SK-N-SH (cell line): ENCODE data around the gene ALX3.

Experiments used
- FOXM1 ChIP-seq: IDR thresholded peaks from 2 replicates; pipeline ENCODE4 v1.4.0; 2012; ENCODE audit warnings: low read depth, mild to moderate bottlenecking
- GABPA ChIP-seq: IDR thresholded peaks from 2 replicates; pipeline ENCODE4 v1.4.0; 2012; ENCODE audit warnings: low read depth, mild to moderate bottlenecking
- MAX ChIP-seq: IDR thresholded peaks from 2 replicates; pipeline ENCODE4 v1.4.0; 2012; ENCODE audit warnings: low read depth
- MEF2A ChIP-seq: IDR thresholded peaks from 2 replicates; pipeline ENCODE4 v1.4.0; 2012; ENCODE audit warnings: low read depth, borderline replicate concordance
- POLR2AphosphoS5 ChIP-seq: IDR thresholded peaks from 2 replicates; pipeline ENCODE4 v1.6.1; 2012; ENCODE audit warnings: low read depth, low read length
- TCF12 ChIP-seq: IDR thresholded peaks from 2 replicates; pipeline ENCODE4 v1.4.0; 2012
- USF2 ChIP-seq: fragments of 150-350 bp; IDR thresholded peaks from 2 replicates; pipeline ENCODE4 v1.6.1; 2017; ENCODE audit warnings: antibody characterized with exemption, low read length, low read depth, borderline replicate concordance
- TF ChIP-seq, protein P1 (sequence below): fragments of 200-600 bp; sonication (generic); IDR thresholded peaks from 2 replicates; pipeline ENCODE4 v1.6.1; 2017; ENCODE audit warnings: antibody characterized with exemption, mild to moderate bottlenecking, moderate library complexity

DNA sequence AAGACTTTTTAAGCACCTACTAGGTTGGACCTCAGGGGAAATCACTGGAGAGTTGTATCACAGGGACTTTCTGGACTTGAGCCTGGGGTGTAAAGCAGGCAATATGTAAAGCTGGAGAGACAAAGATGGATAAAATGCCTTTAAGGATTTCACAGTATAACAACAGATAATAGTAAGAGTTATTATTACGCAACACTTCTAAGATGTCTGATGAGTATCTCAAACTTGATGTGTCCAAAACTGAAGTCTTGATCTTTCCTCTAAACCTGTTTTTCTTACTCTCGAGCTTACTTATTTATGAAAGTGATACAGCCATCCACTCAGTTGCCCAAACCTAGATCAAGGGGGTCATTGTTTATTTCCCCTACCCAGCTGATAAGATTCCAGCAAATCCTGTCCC is 38.1 kb downstream of the ALX3 start:
- TF ChIP-seq MAX (no peak), USF2 (no peak), POLR2AphosphoS5 (no peak), TCF12 (no peak), MEF2A (no peak), GABPA (no peak), FOXM1 (no peak)
- TF ChIP-seq, protein P1, sequence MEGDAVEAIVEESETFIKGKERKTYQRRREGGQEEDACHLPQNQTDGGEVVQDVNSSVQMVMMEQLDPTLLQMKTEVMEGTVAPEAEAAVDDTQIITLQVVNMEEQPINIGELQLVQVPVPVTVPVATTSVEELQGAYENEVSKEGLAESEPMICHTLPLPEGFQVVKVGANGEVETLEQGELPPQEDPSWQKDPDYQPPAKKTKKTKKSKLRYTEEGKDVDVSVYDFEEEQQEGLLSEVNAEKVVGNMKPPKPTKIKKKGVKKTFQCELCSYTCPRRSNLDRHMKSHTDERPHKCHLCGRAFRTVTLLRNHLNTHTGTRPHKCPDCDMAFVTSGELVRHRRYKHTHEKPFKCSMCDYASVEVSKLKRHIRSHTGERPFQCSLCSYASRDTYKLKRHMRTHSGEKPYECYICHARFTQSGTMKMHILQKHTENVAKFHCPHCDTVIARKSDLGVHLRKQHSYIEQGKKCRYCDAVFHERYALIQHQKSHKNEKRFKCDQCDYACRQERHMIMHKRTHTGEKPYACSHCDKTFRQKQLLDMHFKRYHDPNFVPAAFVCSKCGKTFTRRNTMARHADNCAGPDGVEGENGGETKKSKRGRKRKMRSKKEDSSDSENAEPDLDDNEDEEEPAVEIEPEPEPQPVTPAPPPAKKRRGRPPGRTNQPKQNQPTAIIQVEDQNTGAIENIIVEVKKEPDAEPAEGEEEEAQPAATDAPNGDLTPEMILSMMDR, result no peak
